ENCODE measurements around the gene MTRFR.
"Not testable (repeated sequence)": the region's sequence is repeated elsewhere in the genome, so short reads cannot be mapped to it uniquely, and the experiment has no call there.

- not testable (repeated sequence) for TF ChIP-seq EP300, CTCF, POLR2A, POLR2AphosphoS5 (IDR thresholded peaks at IDR 0.05)
Measured at GRCh38 chr12:123207815-123208214, 25.4 kb upstream of the MTRFR start.

All from gastroesophageal sphincter (tissue), 3 donors.